ENCODE results near the gene RAPGEF1.
"Not testable (repeated sequence)": the region's sequence is repeated elsewhere in the genome, so short reads cannot be mapped to it uniquely, and the experiment has no call there.

Gene RAPGEF1

DNA sequence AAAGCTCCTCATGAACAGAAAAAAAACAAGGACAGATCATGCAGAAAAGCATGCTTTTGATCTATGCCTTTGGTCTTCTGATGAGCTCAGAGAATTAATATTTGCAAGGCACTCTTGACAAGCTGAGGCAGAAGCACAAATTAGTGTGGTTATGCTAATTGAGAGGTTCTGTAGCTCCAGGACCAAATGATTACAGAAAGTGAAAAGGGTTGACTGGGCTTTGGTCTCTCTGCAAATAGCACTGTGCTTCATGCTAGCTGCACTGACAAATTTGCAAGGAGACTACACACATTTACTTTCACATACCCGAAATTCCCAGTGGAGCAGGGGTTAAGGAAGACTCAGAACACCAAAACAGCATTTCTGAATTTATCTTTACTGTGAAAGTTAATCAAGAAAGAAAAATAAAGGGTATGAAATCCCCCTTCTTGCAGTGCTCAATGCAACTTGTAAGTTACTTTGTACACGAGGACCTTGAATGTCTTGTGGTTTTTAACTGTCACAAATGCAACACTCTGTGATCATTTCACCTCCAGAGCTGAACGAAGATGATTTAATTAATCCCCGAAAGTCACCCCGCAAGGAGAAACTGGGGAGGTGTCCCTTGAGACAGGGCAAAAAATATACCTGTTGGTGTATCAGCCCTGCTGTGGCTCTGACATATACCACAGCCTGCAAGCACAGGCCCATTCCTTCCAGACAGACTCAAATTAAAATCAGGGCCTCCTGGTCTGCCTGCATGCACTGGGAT lies 11.9 kb downstream of the RAPGEF1 start:
- DNase-seq (ENCODE audit: low spot score), result no peak

DNA sequence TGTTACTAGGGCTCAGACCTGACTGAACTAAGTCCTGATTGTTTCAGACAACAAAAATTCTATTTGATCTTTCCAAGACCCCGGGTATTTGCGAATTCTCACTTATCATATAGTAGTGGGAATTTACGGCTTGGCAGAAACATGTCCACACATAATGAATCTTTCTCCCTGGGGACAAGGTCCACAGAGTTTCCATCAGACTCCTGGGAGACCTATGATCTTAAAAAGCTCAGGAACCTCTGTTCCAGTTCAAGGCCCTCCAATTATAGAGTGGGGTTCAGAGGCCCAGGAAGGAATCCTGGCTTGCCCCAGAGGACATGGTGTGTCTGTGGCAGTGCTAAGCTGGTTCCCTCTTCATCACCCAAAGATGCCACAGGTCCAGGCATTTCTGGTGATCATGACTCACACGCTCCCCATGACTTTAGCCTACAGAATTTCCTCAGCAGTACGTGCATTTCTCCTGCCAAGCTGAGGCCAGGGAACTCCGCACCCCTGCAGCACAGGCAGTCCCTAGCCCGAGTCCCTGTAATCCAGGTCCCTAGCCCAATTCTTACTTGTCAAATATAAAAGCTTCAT lies 12.6 kb downstream of the RAPGEF1 start:
- DNase-seq (ENCODE audit: low spot score), result no peak

DNA sequence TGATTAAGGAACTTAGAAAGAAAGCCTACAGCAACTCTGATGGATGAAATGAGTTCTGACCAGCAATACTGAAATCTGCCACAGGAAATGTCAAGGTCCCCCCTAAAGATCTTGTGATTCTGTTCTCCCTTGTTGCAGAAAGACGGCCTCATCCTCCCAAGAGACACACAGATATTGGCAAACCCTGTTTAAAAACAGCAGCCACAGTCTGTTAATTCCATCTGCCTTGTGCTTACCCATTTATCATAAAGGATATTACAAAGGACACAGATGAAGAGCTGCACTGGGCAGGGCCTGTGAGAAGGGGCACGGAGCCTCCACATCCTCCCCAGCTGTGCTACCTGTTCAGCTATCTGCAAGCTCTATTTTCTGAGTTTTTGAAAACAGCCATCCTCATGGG lies 15.2 kb downstream of the RAPGEF1 start:
- DNase-seq (ENCODE audit: low spot score), result no peak

DNA sequence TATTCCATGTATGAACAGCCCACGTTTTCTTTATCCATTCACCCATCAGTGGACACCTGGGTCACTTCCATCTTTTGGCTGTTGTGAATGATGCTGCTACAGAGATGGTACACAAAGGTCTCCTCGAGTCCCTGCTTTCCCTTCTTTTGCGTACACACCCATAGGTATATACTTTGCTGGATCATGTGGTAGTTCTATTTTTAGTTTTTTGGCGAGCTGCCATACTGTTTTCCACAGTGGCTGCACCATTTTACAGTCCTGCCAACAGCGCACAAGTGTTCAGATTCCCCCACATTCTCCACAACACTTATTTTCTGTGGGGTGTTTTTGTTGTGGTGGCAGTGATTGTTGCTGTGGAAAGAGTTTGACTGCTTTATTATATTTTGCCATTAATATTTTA lies 16.2 kb downstream of the RAPGEF1 start:
- DNase-seq (ENCODE audit: low spot score), result no peak

DNA sequence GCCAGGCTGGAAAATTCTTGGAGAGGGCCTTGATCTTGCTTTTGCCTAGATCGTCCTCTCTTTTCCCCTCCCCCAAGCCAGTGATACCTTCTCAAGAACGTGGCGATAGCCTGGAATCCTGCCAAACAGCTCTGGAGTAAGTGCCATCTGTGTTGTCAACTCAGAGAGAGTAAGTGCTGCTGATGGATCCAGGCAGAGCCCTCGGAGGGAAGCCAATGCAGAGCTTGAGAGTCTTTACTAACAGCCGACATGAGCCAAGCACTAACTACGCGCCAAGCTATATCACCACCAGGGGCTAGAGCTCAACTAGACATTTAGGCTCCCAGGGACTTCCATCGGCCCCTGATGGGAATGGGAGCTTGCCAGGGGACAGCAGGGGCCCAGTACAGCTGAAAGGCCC lies 17.6 kb downstream of the RAPGEF1 start:
- no peak for DNase-seq (ENCODE audit: low spot score)

DNA sequence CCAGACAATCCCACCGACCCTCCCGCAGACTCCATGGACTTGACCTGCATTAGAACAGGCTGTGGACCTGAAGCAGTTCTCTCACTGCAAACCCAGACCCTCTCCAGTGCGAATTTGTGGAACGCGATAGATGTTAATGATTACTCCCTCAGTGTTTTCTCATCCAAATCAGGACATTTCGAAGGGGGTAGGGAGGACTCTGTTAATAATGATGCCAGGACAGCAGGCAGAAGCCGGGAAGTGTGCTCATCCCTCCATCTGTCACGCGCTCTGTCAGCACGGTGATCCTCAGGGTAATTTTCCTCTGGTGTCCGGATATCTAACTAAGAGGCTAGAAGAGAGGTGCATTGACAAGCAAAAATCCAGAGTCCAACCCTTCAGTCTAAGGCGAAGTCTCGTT lies 18.8 kb downstream of the RAPGEF1 start:
- DNase-seq (ENCODE audit: low spot score), result no peak

DNA sequence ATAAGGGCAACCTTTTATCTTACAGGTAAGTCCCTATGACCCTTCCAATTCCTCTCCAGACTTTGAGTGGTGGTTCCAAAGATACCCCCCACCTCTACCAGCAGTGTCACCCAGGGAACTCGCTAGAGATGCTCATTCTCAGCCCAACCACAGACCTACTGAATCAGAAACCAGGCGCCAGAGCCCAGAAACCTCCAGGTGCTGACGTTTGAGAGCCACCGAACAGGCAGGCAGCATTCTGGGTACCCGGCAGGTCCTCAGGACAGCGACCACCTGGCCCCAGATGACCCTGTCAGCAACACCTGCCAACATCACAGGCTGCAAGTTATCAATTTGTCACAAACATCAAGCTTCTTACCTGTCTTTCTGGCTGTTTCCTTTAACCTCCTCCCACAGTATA lies 19.5 kb downstream of the RAPGEF1 start:
- DNase-seq (ENCODE audit: low spot score), result no peak

DNA sequence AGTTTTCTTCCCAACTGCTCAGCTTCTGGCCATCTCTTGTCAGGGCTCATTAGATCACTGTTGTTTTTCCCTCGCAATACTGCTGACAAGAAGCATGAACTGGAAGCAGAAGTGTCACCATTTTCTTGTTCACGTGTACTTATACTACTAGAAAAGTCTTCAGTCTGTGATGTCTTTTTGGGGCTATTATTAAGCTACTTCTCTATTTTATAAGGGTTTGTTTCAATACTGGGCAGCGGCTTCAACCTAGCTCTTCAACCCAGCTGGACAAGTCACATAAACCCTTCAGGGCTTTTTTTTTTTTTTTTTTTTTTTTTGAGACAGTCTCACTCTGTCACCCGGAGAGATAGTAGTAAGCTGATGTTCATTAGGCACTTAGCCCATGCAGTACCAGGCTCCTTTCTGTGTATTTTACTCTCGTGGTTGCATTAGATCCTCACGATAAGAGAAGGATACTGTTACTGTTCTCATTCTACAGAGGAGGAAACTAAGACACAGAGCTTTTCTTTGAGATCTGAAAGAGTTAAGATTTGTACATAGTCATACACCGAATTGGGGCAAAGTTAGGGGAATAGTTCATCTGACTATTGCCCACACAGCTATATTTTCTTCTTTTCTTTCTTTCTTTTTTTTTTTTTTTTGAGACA lies 20.5 kb downstream of the RAPGEF1 start:
- DNase-seq (ENCODE audit: low spot score), result peak; percentile 45

DNA sequence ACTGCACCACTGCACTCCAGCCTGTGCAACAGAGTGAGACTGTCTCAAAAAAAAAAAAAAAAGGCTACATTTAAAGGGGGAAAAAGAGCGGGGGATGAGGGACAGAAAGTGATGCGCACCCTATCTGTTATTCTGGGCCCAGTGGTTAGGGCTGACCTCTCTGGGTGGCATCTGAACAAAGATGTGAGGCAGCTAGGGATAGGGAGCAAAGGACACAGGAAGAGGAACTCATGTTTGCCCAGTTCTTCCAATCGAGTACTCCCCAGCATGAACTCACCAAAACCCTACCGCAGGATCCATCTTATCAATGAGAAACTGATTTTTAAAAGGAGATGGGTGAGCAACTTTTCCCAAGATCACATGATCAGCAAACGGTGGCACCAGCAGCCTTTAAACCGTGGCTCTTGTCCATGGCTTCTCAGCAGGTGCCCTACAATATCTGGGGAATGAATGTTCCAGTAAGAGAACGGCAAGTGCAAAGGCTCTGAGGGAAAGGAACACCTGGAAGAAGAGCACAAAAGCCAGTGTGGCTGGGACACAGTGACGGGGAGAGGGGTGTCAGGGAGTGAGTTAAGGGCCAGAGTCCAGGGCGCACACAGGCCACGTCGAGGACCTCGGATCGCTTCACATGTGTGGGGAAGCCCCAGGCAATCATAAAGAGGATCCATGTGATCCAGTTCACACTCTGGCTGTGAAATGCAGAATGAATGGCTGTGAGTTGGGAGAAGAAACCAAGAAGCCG lies 22.0 kb downstream of the RAPGEF1 start:
- no peak for DNase-seq (ENCODE audit: low spot score)

DNA sequence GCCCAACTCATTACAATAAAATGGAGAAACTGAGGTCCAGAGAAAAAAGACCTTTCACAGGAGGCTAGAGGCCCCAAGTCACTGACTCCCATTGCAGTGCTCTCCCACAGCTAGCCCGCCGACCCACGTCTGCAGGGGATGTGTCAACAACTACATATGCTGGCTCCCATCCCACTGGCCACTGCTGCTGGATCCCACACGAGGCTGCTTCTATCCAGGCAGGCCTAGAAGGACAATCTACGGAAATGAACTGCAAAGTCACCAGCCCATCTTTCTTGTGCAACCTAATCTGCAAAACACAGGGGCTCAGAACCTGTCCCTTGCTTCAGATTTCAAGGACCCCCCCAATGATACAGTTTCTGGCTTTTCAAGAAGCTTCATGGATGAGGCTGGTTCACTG lies 24.0 kb downstream of the RAPGEF1 start:
- no peak for DNase-seq (ENCODE audit: low spot score)

DNA sequence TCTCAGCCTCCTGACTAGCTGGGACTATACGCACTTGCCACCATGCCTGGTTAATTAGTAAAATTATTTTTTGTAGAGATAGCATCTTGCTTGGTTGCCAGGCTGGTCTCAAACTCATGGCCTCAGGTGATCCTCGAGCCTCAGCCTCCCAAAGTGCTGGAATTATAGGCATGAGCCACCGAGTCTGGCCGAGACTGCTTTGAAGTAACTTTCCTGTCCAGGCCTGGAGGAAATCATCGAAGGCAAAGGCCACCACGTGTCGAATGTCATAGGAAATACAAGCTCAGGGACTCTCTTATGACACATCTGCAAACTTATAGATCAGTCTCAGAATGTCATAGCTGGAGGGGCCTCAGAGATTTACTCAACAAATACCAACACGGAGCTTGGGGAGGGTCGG lies 25.1 kb downstream of the RAPGEF1 start:
- DNase-seq (ENCODE audit: low spot score), result no peak

DNA sequence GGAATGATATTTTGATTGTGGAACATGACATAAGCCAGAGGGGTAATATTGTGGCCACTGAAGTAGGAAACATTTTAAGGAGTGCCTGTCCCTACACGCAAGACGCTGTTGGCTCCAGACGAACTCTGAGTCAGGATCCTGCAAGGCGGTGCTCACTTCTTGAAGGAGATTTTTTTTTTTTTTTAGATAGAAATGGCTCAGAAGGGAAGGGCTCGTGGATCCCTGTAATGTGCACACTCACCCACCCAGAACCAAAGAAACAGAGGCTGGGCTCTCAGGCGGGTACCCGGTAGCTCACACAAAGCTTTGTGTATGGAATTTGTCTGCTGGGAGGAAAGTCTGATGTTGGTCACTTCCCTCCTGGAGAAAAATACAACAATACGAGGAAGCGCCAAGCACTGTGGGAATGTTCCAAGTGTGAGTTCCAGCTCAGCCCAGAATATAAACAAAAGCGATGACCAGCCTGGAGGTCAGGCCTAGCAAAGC lies 25.7 kb downstream of the RAPGEF1 start:
- no peak for DNase-seq (ENCODE audit: low spot score)

DNA sequence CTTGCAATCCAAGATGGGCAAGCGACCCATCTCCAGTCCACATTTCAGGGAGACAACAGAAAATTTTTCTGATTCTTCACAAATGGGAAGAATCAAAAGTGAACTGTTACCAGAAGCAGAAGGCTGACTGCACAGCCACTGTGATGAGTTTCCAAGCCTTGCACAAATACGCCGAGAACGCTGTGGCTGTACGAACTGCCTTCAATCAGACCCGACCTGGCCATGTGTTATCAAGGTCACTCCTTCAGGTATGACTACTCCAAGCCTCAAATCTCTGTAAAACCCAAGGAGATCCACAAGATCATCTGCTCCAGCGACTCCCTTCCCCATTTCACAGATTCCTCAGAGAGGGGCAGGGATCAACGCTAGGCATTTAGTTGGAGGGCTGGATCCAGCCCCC lies 26.9 kb downstream of the RAPGEF1 start:
- no peak for DNase-seq (ENCODE audit: low spot score)

DNA sequence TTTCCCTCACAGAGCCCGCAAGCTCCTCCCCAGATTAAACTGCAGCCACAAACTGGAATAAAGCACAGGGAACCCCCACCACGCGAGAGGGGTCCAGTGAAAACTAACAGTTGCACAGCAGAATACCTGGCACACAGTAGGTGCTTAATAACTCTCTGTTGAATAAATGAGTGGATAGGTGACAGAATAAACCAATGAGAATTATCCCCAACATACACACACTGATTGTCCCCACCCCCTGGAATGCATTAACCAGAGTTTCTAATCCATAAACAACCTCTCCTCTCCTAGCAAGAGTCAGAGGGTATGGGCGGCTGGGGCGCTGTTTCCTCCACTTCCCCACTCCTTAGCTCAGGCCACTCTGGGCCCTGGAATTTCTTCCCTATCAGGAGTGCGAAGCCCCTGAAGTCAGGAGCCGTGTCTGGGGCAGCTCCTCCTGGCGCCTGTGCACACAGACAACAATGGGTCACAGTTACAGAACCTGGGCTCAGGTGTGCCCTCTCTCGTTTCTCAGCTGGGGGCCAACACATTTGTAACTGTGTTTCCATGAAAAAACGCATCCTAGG lies 27.6 kb downstream of the RAPGEF1 start:
- DNase-seq (ENCODE audit: low spot score), result no peak

DNA sequence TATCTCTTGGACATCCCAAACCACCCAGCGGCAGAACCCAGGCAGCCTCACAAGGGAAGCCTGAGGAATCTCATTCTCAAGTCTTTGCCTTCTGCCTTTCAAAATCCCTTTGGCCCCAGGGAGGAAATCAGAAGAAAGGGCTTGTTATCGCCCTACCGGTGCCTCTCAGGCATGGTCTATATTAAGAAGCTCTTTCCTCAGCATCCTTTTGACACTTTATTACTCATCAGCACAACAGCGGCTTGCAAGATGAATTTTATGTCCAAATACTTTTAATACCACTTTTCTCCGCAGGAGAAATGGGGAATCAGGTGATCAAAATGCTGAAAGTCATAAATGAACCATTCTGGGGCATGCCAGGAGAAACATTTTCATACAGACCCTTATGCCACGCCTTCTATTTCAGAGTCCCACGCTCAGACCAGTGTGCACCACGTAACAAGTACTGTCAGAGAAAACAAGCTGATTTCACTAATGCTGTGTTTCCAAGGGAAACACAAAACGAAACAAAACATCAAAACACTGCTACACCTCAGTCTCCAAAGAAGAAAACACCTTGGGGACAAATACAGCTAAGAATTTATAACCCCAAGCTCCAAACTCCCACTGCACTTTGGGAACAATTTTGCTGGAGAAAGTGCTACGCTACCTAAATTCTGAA lies 30.0 kb downstream of the RAPGEF1 start:
- no peak for DNase-seq (ENCODE audit: low spot score)

DNA sequence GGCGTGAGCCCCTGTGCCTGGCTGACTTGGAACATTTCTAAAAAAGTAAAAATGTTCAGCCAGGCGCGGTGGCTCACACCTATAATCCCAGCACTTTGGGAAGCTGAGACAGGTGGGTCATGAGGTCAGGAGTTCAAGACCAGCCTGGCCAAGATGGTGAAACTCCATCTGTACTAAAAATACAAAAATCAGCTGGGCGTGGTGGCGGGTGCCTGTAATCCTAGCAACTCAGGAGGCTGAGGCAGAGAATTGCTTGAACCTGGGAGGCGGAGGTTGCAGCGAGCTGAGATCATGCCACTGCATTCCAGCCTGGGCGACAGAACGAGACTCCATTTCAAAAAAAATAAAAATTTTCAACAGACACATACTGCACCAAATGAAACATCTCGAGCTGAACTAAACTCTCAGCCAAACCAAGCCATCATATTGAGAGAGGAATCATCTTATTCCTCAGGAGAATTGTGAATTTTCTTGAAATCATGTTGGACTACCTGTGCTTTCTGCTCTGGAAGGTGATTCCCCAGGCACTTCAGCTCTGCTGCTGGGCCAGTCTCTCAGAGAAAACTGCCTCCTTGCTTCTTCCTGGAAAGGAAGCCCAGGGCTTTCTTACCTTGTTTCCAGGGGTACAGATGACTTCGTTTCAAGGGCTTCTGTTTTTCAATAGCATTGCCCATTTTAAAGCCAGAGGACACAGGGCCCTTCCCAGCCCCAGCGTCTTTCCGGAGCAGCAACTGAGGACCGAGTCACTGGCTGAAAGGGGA lies 30.7 kb downstream of the RAPGEF1 start:
- DNase-seq (ENCODE audit: low spot score), result not testable (repeated sequence)

DNA sequence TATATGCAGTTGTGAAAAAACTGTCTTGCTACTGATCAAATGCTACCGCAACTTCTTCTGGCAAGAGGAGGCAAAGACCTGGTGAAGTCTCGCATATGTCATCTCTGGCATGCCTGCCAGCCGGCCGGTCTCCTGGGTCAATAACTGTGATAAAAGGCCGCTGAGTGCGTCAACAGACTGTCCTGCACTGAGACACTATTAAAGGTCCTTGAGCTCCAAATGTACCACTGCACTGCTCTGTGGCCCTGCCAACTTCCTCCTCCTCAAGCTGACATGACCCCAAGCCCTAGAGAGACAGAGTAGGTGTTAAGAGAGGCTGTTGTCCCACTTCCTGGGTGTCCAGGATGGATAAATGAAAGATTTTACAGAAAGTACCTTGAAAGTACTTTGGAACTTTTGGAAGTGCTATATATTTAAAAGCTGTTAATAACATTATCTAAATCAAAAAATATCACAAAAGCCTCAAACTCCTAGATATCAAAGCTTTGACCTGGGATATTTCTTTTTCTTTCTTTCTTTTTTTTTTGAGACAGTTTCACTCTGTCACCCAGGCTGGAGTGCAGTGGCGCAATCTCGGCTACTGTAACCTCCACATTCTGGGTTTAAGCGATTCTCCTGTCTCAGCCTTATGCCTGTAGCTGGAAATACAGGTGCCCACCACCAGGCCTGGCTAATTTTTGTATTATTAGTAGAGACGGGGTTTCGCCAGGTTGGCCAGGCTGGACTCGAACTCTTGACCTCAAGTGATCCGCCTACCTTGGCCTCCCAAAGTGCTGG lies 31.5 kb downstream of the RAPGEF1 start:
- DNase-seq (ENCODE audit: low spot score), result no peak

DNA sequence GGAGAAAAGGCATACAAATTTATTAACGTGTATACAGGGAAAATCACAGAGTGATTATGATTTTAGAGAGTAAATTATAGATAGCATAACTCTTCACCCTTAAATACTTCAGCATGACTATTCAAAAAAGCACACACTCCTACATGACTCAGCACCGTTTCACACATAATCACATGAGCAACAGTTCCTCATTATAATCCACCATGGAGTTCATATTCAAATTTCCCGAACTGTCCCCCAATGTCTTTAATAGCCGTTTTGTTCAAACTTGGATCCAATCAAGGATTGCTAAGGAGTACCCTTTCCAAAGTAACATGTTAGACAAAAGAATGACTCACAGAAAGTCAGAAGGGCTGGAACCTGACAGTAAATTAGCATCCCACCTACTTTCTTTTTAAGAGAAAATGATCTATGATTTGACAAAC lies 32.1 kb downstream of the RAPGEF1 start:
- DNase-seq (ENCODE audit: low spot score), result no peak

DNA sequence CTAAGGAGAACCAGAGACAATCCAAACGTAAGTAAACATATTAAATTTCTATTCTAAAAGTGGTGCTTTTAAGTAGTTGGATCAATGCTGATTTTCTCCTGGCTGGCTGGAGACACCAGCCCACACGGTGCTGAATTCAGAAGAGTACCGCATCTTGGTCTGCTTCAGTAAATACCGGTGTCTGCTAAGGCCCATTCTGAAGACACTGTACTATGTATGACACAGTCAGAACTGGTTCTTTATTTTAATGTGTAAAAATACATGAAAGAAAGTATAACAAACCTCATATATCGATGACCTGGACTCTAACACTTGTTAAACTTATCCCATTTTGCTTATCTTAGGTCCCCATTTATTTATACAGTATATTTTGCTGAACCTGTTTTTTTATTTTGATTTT lies 32.8 kb downstream of the RAPGEF1 start:
- DNase-seq (ENCODE audit: low spot score), result no peak

DNA sequence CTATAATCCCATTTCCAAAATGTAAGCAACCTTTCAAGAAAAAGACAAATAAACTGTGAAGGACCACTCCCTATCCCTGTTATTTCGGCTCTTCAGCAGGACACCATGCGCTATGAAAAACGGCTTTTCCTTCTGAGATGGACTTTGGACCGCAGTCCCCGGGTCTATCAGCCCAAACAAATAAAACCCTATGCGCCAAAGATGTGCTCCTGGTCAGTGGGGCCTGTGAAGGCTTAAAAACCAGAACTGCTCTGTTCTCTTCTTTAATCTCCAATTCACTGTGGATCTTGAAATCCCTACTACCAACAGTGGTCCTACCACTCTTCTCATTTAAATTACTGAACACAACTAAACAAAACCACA lies 33.3 kb downstream of the RAPGEF1 start:
- DNase-seq (ENCODE audit: low spot score), result no peak
